Small intestine (tissue), 7 donors: ENCODE results near the gene PACS1. TPM values are rescaled to one million over a fixed set of nuclear protein-coding genes. Genes with fewer than 3 reads are reported as not detected.
A peak's percentile ranks its signal among the peaks of the same experiment; 100 is the strongest.

Experiments used
- DNase-seq, 2 donors: peaks; one replicate each; pipeline versions ENCODE4 v3.0.0 to v3.0.0-alpha.2; 2013
- FAIRE-seq: peaks from 2 replicates; lab custom pipeline; 2012; peaks lifted over from hg19 to GRCh38; lab: Jason Lieb, UNC
- H3K27ac ChIP-seq, 3 donors: one replicate each; pipeline ENCODE4 v1.5.1; 2013; ENCODE audit warnings: low read length in 2 of 3, mild to moderate bottlenecking in 2 of 3, control low read depth in 1 of 3, inconsistent platforms in 1 of 3, low read depth in 1 of 3, moderate library complexity in 1 of 3
- H3K27me3 ChIP-seq, 3 donors: one replicate each; pipeline ENCODE4 v1.6.1; 2013; ENCODE audit warnings: low read length in 3 of 3, inconsistent platforms in 1 of 3; ENCODE audit not compliant: control insufficient read depth in 3 of 3, insufficient read depth in 3 of 3
- H3K36me3 ChIP-seq, 3 donors: one replicate each; pipeline ENCODE4 v1.6.1; 2013; ENCODE audit warnings: low read length in 3 of 3, inconsistent platforms in 1 of 3, low read depth in 1 of 3, mild to moderate bottlenecking in 1 of 3, moderate library complexity in 1 of 3; ENCODE audit not compliant: control insufficient read depth in 3 of 3, insufficient read depth in 2 of 3
- H3K4me1 ChIP-seq, 3 donors: one replicate each; pipeline ENCODE4 v1.6.1; 2013; ENCODE audit warnings: low read length in 2 of 3, inconsistent platforms in 1 of 3, low read depth in 1 of 3, mild to moderate bottlenecking in 1 of 3, moderate library complexity in 1 of 3; ENCODE audit not compliant: control insufficient read depth in 3 of 3, insufficient read depth in 2 of 3
- H3K4me3 ChIP-seq, 3 donors: one replicate each; pipeline ENCODE4 v1.5.1; 2013; ENCODE audit warnings: low read length in 3 of 3, control low read depth in 1 of 3, inconsistent platforms in 1 of 3, low read depth in 1 of 3, mild to moderate bottlenecking in 1 of 3, moderate library complexity in 1 of 3
- H3K9me3 ChIP-seq, 2 donors: one replicate each; pipeline ENCODE4 v1.6.1; 2013; ENCODE audit warnings: low read depth in 1 of 2, low read length in 1 of 2; ENCODE audit not compliant: control insufficient read depth in 2 of 2, insufficient read depth in 1 of 2
- WGBS, 3 donors: extraction: QIAGEN DNeasy Blood & Tissue Kit; methylation state at CpG; one replicate each; pipeline ENCODE4 v1.1.7; 2013; 5-methylcytosine and 5-hydroxymethylcytosine counted together
- polyA plus RNA-seq, 4 donors: library from polyadenylated mRNA; stranded (reverse) in 3 of 4; unstranded in 1 of 4; fragments of 200-250 nt in 3 of 4; fragments of 120-200 nt in 1 of 4; gene quantifications; one replicate each; pipeline versions ENCODE4 v1.2.1 to v1.2.3, GENCODE V29; 2013
- donor health status: healthy with polysubstance abuse.
- donor health status: control.
- donor health status: control.
- donor health status: Bipolar disorder and iron deficiency.
- donor health status: healthy.

PACS1 gene
- polyA plus RNA-seq, 4 donors, result 4.0 to 22.9 (median 10.0) TPM

DNA sequence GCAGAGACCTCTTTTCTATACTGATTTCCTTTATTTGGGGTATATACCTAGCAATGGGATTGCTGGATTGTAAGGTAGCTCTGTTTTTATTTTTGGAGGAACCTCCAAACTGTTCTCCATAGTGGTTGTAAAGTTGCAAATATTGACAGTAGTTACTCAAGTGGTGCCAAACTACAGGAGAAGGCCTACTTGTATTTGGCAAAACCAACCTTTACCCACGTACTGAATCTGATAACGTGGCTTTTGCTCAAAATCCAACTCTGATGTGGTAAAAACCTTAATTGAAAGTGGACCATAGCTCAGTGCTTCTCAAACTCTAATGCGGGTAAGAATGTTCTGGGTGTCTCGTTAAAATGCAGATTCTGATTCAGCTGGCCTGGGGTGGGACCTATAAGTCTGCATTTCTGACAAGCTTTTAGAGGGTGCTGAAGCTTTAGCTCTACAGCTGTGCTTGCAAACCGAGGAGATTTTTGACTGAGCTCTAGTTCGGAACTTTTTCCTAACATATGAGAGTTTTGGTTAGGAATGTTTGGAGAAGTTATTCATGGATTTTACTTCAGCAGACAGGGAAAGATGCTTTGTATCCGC lies 69.8 kb downstream of the PACS1 start:
- WGBS, 3 donors, result 85 to 89% (median 86%) methylated on average over 7 of the region's 7 CpGs
- H3K4me1 ChIP-seq, result peaks cover 9 to 37% (median 18%) of the 10 kb centered on the region in 3 donors
- no peak overlapping the region for H3K4me3 ChIP-seq
- no peaks in the 10 kb centered on the region for H3K9me3 ChIP-seq
- DNase-seq (no peak), FAIRE-seq (no peak)
- H3K27ac ChIP-seq, result no peak overlapping the region
- H3K36me3 ChIP-seq, result peaks cover 0 to 2% (median 0%) of the 10 kb centered on the region in 3 donors
- H3K27me3 ChIP-seq, result no peaks in the 10 kb centered on the region

DNA sequence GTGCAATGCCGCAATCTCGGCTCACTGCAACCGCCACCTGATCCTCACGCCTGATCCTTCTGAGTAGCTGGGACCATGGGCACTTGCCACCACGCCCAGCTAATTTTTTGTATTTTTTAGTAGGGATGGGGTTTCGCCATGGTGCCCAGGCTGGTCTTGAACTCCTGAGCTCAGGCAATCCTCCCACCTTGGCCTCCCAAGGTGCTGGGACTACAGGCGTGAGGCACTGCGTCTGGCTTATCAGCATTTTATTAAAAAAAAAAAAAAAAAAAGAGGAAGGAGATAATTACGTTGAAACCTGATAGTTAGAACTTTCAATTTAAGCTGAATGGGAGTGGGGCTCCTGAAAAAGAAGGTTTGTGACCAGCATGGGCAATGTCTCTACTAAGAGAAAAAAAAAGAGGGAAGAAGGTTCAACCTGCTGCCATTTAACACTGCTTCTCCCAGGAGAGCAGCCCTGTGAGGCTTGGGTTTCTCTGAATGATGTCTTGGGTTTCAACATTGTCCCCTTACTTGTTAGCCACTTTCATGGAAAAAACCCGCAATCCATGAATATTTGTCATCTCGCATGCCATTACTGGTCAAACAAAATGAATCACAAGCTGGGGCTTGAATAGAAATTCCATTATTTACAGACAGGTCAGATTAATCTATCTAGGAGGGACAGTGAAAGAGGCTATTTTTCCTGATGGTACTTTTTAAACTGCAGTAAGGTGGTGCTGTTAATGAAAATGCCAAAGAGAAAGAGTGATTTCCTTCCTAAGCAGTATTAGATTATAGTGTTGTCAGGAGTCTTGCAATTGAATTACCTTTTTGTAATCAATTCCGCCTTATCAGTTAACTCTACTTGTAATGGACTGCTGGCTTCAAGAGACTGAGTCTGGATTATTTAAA lies 72.5 kb downstream of the PACS1 start:
- peaks cover 9 to 36% (median 11%) of the 10 kb centered on the region in 3 donors for H3K4me1 ChIP-seq
- peaks cover 0 to 5% of the 10 kb centered on the region in 2 donors for H3K9me3 ChIP-seq
- DNase-seq, result no peak
- FAIRE-seq, result no peak
- no peaks in the 10 kb centered on the region for H3K27me3 ChIP-seq
- 67 to 86% (median 76%) methylated on average over 12 of the region's 12 CpGs for WGBS, 3 donors
- peaks cover 0 to 2% (median 0%) of the 10 kb centered on the region in 3 donors for H3K36me3 ChIP-seq
- peak overlapping the region in 2 of 3 donors; percentile 76 to 88 for H3K27ac ChIP-seq
- no peak overlapping the region for H3K4me3 ChIP-seq

DNA sequence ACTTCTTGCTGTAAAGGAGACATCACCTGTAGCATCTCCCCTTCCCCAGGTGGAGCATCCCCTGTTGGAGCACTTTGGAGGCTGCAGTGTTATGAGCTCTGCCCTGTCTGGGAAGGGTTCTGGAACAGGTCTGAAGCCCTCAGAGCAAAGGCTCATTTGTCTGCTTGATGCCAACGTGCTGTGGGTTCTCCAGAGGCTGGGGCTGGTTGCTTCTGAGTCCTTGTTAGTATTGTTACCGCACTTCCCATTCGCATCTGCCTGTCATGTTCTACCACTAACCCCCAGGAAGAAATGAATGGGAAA lies 73.1 kb downstream of the PACS1 start:
- Histone ChIP-seq H3K27me3 (no peaks in the 10 kb centered on the region), H3K27ac (peak overlapping the region; percentile 64 to 88 (median 76)), H3K4me3 (no peak overlapping the region), H3K4me1 (peaks cover 6 to 33% (median 7%) of the 10 kb centered on the region in 3 donors), H3K9me3 (peaks cover 0 to 5% of the 10 kb centered on the region in 2 donors), H3K36me3 (peaks cover 0 to 2% (median 0%) of the 10 kb centered on the region in 3 donors)
- WGBS, 3 donors, result 79 to 87% (median 82%) methylated on average over 3 of the region's 3 CpGs
- DNase-seq, result no peak
- no peak for FAIRE-seq

DNA sequence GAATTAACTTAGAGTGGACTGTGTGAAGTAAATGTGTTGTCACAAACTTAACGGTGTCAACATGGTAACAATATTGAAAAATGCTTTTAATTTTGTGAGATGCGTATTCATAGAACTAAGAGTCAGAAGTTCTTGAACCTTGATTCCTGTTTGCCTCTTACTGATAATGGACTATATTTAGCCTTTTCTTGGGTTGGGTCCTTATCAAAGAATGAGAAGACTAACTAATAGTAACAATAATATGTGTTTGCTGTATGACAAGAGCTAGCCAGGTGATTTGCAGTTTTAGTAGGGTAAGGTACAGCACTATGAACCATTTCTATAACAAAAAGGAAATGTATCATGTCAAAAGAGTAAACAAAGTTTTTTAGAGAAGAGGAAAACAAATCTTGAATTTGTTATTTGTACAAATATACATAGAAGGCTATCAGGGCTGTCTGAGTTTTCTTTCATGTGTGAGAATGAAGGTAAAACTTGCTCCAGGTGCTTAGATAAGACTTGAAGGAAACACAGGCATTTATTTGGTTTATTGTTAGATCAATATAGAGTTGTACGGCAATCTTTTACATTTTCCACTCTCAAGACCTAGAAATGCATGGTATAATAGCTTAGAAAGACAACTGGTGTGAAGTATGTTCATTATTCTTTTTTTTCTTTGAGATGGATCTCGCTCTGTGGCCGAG lies 74.1 kb downstream of the PACS1 start:
- Histone ChIP-seq H3K27ac (peak overlapping the region; percentile 54 to 88 (median 76)), H3K9me3 (peaks cover 0 to 5% of the 10 kb centered on the region in 2 donors), H3K4me3 (no peak overlapping the region), H3K36me3 (peaks cover 0 to 2% (median 0%) of the 10 kb centered on the region in 3 donors), H3K27me3 (no peaks in the 10 kb centered on the region), H3K4me1 (peaks cover 5 to 33% (median 7%) of the 10 kb centered on the region in 3 donors)
- WGBS, 3 donors, result 40 to 74% (median 61%) methylated on average over 5 of the region's 5 CpGs
- DNase-seq (peak; percentile 46 to 83), FAIRE-seq (no peak)

DNA sequence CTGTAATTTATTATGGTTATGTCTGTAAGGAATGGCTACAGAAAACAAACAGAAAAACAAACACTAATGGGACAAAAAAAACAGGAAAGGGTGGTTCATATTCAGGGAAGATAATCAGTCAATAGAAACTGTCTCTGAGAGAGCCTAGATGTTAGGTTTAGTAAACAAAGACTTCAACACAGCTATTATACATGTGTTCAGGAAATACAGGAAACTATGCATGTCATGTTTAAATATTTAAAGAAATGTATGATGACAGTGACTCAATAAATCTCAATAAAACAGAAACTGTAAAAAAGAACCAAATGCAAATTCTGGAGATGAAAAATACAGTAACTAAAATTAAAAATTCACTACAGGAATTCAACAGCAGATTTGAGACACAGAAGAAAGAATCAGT lies 76.0 kb downstream of the PACS1 start:
- DNase-seq, result no peak
- FAIRE-seq, result no peak

DNA sequence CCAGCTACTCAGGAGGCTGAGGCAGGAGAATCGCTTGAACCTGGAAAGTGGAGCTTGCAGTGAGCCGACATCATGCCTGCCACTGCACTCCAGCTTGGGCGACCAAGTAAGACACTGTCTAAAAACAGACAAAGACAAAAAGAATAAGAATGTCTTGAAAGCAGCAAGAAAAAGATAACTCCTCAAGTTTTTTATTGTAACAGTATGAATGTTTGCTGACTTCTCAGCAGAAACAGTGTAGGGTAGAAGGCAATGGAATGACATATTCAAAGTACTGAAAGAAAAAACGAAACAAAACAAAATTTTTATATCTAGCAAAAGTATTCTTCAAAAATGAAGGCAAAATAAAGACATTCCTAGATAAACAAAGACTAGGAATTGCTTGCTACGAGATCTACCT lies 76.9 kb downstream of the PACS1 start:
- Histone ChIP-seq H3K9me3 (peaks cover 0 to 10% of the 10 kb centered on the region in 2 donors), H3K4me1 (peaks cover 5 to 33% (median 7%) of the 10 kb centered on the region in 3 donors), H3K27me3 (no peaks in the 10 kb centered on the region), H3K27ac (no peak overlapping the region), H3K36me3 (peaks cover 0 to 2% (median 0%) of the 10 kb centered on the region in 3 donors), H3K4me3 (no peak overlapping the region)
- FAIRE-seq (no peak), DNase-seq (no peak)
- 96 to 98% (median 98%) methylated on average over 5 of the region's 5 CpGs for WGBS, 3 donors

More for the DNA sequence above, 76.0 kb downstream of the PACS1 start:
- H3K36me3 ChIP-seq, result peaks cover 0 to 2% (median 0%) of the 10 kb centered on the region in 3 donors
- H3K27me3 ChIP-seq, result no peaks in the 10 kb centered on the region
- H3K9me3 ChIP-seq, result peaks cover 0 to 5% of the 10 kb centered on the region in 2 donors
- no peak overlapping the region for H3K4me3 ChIP-seq
- H3K27ac ChIP-seq, result peak overlapping the region in 1 of 3 donors; percentile 88
- peaks cover 5 to 33% (median 7%) of the 10 kb centered on the region in 3 donors for H3K4me1 ChIP-seq

DNA sequence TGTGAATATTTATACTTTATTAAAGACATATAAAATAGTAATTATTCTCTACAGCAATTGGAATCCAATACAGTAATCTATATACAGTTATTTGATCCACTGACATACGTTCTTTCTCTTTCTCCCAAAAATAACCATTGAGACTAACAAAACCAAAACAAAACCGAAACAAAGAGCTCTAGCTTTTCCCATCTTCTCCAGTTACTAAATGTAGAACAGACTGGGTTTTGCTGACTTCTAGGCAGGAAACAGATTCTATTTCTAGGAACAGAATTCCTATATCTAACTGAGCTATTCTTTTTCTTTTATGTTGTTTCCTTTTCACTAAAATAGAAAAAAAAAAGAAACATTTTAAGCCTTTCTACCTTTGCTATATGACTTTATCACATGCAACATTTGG lies 80.1 kb downstream of the PACS1 start:
- no peak overlapping the region for H3K27ac ChIP-seq
- peaks cover 0 to 6% (median under 1%) of the 10 kb centered on the region in 3 donors for H3K4me1 ChIP-seq
- H3K9me3 ChIP-seq, result peaks cover 0 to 15% of the 10 kb centered on the region in 2 donors
- H3K27me3 ChIP-seq, result no peaks in the 10 kb centered on the region
- no peak overlapping the region for H3K4me3 ChIP-seq
- 37 to 62% (median 51%) methylated on average over 2 of the region's 2 CpGs for WGBS, 3 donors
- DNase-seq (no peak), FAIRE-seq (no peak)
- no peaks in the 10 kb centered on the region for H3K36me3 ChIP-seq

DNA sequence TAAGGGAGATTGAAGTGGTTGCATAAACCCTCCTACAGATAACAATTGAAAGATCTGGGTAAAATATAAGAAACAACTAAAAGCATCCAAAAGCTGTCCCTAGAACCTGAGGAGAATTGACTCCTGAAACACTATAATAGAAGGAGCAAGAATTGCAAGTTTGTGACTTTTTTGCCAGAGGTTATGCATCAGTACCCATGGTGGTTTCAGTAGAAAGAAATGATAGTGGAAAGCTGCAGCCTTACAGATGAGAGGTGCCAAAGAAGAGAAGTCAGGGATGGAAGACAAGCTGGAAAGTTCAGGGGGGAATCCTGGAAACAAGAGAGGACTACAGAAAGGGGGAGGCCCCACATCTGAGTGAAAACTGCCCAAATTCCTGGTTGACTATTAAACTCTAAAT lies 80.7 kb downstream of the PACS1 start:
- H3K4me3 ChIP-seq, result no peak overlapping the region
- H3K36me3 ChIP-seq, result no peaks in the 10 kb centered on the region
- DNase-seq (no peak), FAIRE-seq (no peak)
- H3K9me3 ChIP-seq, result peaks cover 0 to 15% of the 10 kb centered on the region in 2 donors
- no peak overlapping the region for H3K27ac ChIP-seq
- no peaks in the 10 kb centered on the region for H3K27me3 ChIP-seq
- H3K4me1 ChIP-seq, result peaks cover 0 to under 1% (median 0%) of the 10 kb centered on the region in 3 donors
